HG02678 (cell line): ENCODE measurements around the gene DLG4.
"Not testable (repeated sequence)": the region's sequence is repeated elsewhere in the genome, so short reads cannot be mapped to it uniquely, and the experiment has no call there.

Experiments used
- ATAC-seq: cut with Tn5 transposase; IDR thresholded peaks from one replicate; pipeline ENCODE4 v1.9.1; 2021; ENCODE audit warnings: mild to moderate bottlenecking, moderate library complexity; ENCODE audit not compliant: unreplicated experiment

Gene DLG4

GRCh38 chr17:7190276-7190917, 29.2 kb downstream of the DLG4 start:
- no peak for ATAC-seq

- no peak for ATAC-seq
Observed at GRCh38 chr17:7186241-7186640, 33.4 kb downstream of the DLG4 start.

- ATAC-seq: no peak
Observed at GRCh38 chr17:7184647-7185046, 35.0 kb downstream of the DLG4 start.

- ATAC-seq: no peak
Observed at GRCh38 chr17:7184091-7184488, 35.5 kb downstream of the DLG4 start.

- ATAC-seq: no peak
Observed at GRCh38 chr17:7183433-7184090, 36.1 kb downstream of the DLG4 start.

GRCh38 chr17:7182101-7182500, 37.5 kb downstream of the DLG4 start:
- ATAC-seq: not testable (repeated sequence)

GRCh38 chr17:7179317-7180254, 40.0 kb downstream of the DLG4 start, which contains the start of gene ASGR1:
Gene ASGR1, minus strand, starts transcription at chr17:7179370. Its CDS starts 807 bp downstream, at chr17:7178563.
- no peak for ATAC-seq

- ATAC-seq: no peak
Observed at GRCh38 chr17:7178973-7179316, 40.7 kb downstream of the DLG4 start.

- no peak for ATAC-seq
Observed at GRCh38 chr17:7177954-7178477, 41.6 kb downstream of the DLG4 start.

GRCh38 chr17:7177191-7177953, 42.3 kb downstream of the DLG4 start:
- no peak for ATAC-seq

- no peak for ATAC-seq
Observed at GRCh38 chr17:7176841-7177190, 42.8 kb downstream of the DLG4 start.

- no peak for ATAC-seq
Observed at GRCh38 chr17:7176107-7176840, 43.4 kb downstream of the DLG4 start.

GRCh38 chr17:7175330-7175733, 44.3 kb downstream of the DLG4 start:
- no peak for ATAC-seq

GRCh38 chr17:7174603-7175326, 44.9 kb downstream of the DLG4 start:
- ATAC-seq: no peak

- no peak for ATAC-seq
Observed at GRCh38 chr17:7173687-7174602, 45.7 kb downstream of the DLG4 start.

GRCh38 chr17:7172522-7173191, 47.0 kb downstream of the DLG4 start:
- not testable (repeated sequence) for ATAC-seq

GRCh38 chr17:7169565-7169908, 50.1 kb downstream of the DLG4 start:
- not testable (repeated sequence) for ATAC-seq
